Peyer's patch (tissue), 4 donors: Measurements from ENCODE around the gene REPS1.

Experiments used
- POLR2A ChIP-seq, 2 donors: fragments of 450-650 bp; IDR thresholded peaks; one replicate each; pipeline ENCODE4 v1.5.1; 2017; ENCODE audit warnings: antibody characterized with exemption in 2 of 2, mild to moderate bottlenecking in 2 of 2, moderate library complexity in 2 of 2
- TF ChIP-seq, protein P1 (sequence below), 6 experiments: fragments of 450-650 bp in 4 of 6; fragments of 200-600 bp in 2 of 6; sonication (generic) in 1 of 6; IDR thresholded peaks; one replicate each; pipeline ENCODE4 v1.5.1; 2017 to 2019; ENCODE audit warnings: antibody characterized with exemption in 6 of 6, mild to moderate bottlenecking in 3 of 6, moderate library complexity in 1 of 6

GRCh38 chr6:139028215-139028657 lies 40.2 kb upstream of the REPS1 start:
- TF ChIP-seq, protein P1, sequence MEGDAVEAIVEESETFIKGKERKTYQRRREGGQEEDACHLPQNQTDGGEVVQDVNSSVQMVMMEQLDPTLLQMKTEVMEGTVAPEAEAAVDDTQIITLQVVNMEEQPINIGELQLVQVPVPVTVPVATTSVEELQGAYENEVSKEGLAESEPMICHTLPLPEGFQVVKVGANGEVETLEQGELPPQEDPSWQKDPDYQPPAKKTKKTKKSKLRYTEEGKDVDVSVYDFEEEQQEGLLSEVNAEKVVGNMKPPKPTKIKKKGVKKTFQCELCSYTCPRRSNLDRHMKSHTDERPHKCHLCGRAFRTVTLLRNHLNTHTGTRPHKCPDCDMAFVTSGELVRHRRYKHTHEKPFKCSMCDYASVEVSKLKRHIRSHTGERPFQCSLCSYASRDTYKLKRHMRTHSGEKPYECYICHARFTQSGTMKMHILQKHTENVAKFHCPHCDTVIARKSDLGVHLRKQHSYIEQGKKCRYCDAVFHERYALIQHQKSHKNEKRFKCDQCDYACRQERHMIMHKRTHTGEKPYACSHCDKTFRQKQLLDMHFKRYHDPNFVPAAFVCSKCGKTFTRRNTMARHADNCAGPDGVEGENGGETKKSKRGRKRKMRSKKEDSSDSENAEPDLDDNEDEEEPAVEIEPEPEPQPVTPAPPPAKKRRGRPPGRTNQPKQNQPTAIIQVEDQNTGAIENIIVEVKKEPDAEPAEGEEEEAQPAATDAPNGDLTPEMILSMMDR (IDR thresholded peaks at IDR 0.05): no peak
- no peak for TF ChIP-seq POLR2A (IDR thresholded peaks at IDR 0.05)
